WERI-Rb-1 (cell line): Measurements from ENCODE around the gene SPEG.

Experiments used
- DNase-seq: peaks from one replicate; pipeline ENCODE4 v3.0.0-alpha.2; 2020
- H3K27ac ChIP-seq: fragments of 250-450 bp; sonication (Bioruptor Pico); 2 replicates; pipeline ENCODE4 v1.5.1; 2020; ENCODE audit warnings: mild to moderate bottlenecking, moderate library complexity
- H3K27me3 ChIP-seq: fragments of 250-450 bp; sonication (Bioruptor Pico); 2 replicates; pipeline ENCODE4 v1.5.1; 2021; ENCODE audit warnings: mild to moderate bottlenecking, low read depth, moderate library complexity; ENCODE audit not compliant: insufficient read depth, severe bottlenecking
- H3K36me3 ChIP-seq: fragments of 250-450 bp; sonication (Bioruptor Pico); 2 replicates; pipeline ENCODE4 v1.5.1; 2020; ENCODE audit warnings: mild to moderate bottlenecking, moderate library complexity
- H3K4me3 ChIP-seq: 2 replicates; pipeline ENCODE4 v1.5.1; 2011; ENCODE audit warnings: low read depth, mild to moderate bottlenecking, control low read depth, low read length
- H3K9me3 ChIP-seq: fragments of 250-450 bp; sonication (Bioruptor Pico); 2 replicates; pipeline ENCODE4 v1.5.1; 2021; ENCODE audit warnings: mild to moderate bottlenecking, moderate library complexity; ENCODE audit not compliant: severe bottlenecking
- CTCF ChIP-seq: IDR thresholded peaks from 2 replicates; pipeline ENCODE4 v1.5.1; 2011; ENCODE audit warnings: low read depth, mild to moderate bottlenecking, control low read depth, inconsistent platforms, low read length

Gene SPEG

GRCh38 chr2:219517954-219518778 lies 83.5 kb downstream of the SPEG start:
- no peaks in the 10 kb centered on the region; the same call in none of the 2 replicates for H3K36me3 ChIP-seq
- H3K27me3 ChIP-seq = no peaks in the 10 kb centered on the region
- no peaks in the 10 kb centered on the region for H3K9me3 ChIP-seq
- no peak for TF ChIP-seq CTCF
- peak; percentile 91 for DNase-seq
- peak overlapping the region; percentile 20 for H3K4me3 ChIP-seq
- peak overlapping the region; percentile 98 for H3K27ac ChIP-seq

DNA sequence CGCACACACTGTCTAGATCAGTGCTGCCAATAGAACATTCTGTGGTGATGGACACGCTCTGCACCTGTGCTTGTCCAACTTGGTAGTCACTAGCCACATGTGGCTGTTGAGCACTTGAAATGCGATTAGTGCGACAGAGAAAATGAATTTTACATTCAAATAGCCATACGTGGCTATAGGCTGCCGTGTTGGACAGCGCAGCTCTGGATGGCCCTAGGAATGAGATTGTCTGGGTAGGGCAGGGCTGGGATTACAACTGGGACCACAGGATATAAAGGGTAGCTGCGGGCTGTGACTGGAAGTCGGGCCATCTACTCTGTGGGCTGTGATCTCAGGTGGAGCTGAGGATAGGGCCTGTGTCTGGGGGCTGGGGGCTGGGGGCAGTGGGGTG lies 84.9 kb downstream of the SPEG start:
- Histone ChIP-seq H3K27me3 (no peaks in the 10 kb centered on the region), H3K9me3 (no peaks in the 10 kb centered on the region), H3K27ac (peak overlapping the region; percentile 98), H3K36me3 (no peaks in the 10 kb centered on the region; the same call in none of the 2 replicates), H3K4me3 (no peak overlapping the region)
- DNase-seq = no peak
- no peak for TF ChIP-seq CTCF

GRCh38 chr2:219520079-219520478 lies 85.4 kb downstream of the SPEG start:
- H3K27ac ChIP-seq = peak overlapping the region; percentile 98
- DNase-seq = peak; percentile 80
- no peaks in the 10 kb centered on the region for H3K9me3 ChIP-seq
- no peak overlapping the region; the same call in 1 of the 2 replicates for H3K4me3 ChIP-seq
- TF ChIP-seq CTCF = no peak
- H3K36me3 ChIP-seq = no peaks in the 10 kb centered on the region; the same call in none of the 2 replicates
- no peaks in the 10 kb centered on the region for H3K27me3 ChIP-seq

- peak; percentile 98 for DNase-seq
- Histone ChIP-seq H3K36me3 (no peaks in the 10 kb centered on the region; the same call in none of the 2 replicates), H3K27ac (peak overlapping the region; percentile 98), H3K4me3 (peak overlapping the region; percentile 41), H3K27me3 (no peaks in the 10 kb centered on the region), H3K9me3 (no peaks in the 10 kb centered on the region)
- peak; percentile 81 for TF ChIP-seq CTCF
Observed at GRCh38 chr2:219521066-219521880, 86.6 kb downstream of the SPEG start.

GRCh38 chr2:219522111-219523030 lies 87.7 kb downstream of the SPEG start:
- TF ChIP-seq CTCF = no peak
- Histone ChIP-seq H3K27ac (peak overlapping the region; percentile 96), H3K9me3 (no peaks in the 10 kb centered on the region), H3K36me3 (no peaks in the 10 kb centered on the region; the same call in none of the 2 replicates), H3K4me3 (peak overlapping the region; percentile 43), H3K27me3 (no peaks in the 10 kb centered on the region)
- peak; percentile 91 for DNase-seq
